Activated CD4-positive, CD25-positive, alpha-beta regulatory T cell treated with anti-CD3 and anti-CD28 coated beads, Interleukin-2, amount 50 U/mL, for 24 hours (primary cell): ENCODE data around the gene COL9A3.

ENCODE experiments used
- ATAC-seq, 2 donors: fragments of 150-1000 bp; cut with Tn5 transposase; one replicate each; pipeline ENCODE4 v1.10.0; 2021; ENCODE audit warnings: mild to moderate bottlenecking in 1 of 2, moderate library complexity in 1 of 2

The COL9A3 gene

DNA sequence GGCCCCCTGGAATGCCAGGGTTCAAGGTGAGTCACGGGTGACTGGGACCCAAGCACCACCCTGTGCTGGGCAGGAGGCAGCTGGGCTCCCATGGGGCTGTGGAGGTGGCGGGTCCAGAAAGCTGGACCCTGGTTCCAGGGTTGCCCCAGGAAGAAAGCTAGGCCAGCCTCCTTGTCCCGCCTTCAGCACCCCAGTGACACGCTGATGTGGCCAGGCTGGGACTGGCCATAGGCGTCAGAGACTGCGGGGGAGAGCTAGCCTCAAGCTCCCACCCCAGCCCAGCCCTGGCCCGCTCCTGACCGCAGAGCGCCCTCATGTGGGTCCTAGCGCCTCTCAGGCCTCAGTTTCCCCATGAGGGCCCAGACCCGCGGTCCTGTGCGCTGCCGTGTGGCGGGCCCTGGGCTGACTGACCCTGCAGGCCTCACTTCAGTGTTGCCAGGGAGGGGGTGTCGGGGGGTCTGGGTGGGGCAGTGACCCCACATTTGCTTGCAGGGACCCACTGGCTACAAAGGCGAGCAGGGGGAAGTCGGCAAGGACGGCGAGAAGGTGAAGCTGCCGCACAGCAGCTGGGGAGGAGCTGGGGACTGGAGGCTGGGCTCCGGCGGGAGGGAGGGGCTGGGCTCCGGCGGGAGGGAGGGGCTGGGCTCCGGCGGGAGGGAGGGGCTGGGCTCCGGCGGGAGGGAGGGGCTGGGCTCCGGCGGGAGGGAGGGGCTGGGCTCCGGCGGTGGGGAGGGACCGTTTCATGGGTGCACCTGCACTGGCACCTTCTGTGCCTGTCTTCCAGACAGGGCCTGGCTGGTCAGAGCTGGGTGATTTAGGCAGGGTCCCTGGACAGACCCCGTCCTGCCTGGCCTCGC, 7.9 kb downstream of the COL9A3 start:
- ATAC-seq, result peak; percentile 30 to 55

- no peak for ATAC-seq
These were observed 8.6 kb downstream of the COL9A3 start for GRCh38 chr20:62825333-62825985.

DNA sequence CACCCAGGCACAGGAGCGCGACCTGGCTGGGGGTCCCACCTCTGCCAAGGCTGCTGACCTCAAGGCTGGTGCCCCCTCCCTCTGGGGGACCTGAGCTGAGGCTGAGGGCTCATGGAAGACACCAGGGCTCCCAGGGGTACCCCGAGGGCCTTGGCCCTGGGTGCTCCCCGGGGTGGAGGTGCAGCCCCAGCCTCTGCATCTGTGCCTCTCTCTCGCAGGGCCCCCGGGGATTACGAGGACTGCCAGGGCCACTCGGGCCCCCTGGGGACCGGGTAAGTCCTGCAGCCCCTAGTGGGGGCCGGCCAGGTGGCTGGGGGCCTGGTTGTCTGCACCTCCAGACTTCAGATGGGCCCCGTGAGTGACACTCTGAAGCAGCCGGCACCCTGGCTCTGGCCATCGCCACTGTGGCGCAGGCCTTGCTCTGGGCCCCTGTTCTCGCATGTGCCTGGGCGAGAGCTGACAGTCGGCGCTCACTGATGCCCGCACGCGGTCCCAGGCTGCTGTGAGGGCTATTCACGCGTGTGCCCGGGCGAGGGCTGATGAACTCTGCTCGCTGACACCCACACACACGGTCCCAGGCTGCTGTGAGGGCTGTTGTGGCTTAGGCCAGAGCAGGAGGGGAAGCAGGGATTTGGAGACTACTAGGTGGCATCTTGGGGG, 9.3 kb downstream of the COL9A3 start:
- no peak for ATAC-seq

- no peak for ATAC-seq
These were observed 9.9 kb downstream of the COL9A3 start for GRCh38 chr20:62826646-62827310.

DNA sequence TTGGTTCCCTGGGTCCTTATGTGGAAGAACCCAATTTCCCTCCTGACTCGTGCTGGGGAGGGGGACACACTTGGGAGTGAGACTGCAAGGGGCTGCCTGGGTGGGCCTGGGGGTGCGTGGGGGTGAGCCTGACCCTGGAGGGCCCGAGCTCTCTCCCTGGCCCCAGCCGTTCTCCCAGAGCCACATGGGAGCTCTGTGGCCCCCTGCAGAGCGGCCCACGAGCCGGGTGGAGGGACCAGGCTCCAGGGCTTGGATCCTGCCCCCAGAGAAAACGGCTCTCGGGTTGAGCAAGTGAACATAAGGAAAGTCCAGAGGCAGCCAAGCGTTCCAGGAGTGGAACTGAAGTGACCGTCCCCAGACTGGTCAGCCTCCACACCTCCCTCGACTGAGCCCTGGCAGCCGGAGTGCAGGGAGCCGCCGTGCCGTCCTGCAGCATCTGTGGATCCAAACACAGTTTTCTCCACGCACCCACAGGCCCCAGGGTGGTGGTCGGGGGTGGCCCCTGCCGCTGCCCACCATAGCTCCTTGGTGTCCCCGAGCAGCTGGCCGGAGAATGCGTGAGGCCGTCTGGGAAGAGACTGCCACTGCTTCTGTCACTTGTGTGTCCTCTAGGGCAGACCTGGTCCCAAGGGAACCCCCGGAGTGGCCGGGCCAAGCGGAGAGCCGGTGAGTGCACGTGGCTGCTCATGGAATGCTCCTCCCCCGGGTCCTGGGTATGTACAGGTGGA, 10.6 kb downstream of the COL9A3 start:
- ATAC-seq, result no peak

- no peak for ATAC-seq
These were observed 11.2 kb downstream of the COL9A3 start for GRCh38 chr20:62828051-62828450.

DNA sequence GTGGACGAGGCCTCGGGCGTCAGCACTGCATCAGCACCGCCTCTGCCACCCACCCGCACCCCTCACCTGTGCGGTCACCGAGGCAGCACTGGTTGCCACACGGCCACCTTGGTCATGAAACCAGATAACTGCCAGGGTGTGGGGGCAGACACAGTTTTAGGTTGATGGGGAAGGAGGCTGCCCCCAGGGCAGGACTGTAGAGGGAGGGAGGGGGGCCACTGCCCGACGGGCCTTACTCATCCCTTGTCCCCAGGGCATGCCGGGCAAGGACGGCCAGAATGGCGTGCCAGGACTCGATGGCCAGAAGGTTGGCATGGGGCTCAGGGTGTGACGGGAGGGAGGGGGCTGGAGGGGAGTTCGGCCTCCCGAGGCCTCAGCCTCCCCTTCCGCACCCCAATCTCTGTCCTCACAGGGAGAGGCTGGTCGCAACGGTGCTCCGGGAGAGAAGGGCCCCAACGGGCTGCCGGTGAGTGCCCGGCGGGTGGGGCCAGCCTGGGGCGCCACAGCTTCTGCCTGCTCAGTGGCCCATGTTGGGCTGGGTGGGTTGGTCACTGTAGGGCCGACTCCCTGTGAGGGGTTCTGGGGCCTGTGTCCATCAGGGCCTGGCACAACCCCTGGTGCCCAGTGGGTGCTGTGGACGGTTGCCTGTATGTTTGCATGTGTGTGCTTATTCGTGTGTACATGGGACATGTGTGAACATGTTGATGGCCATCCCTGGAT, 11.8 kb downstream of the COL9A3 start:
- ATAC-seq, result no peak

DNA sequence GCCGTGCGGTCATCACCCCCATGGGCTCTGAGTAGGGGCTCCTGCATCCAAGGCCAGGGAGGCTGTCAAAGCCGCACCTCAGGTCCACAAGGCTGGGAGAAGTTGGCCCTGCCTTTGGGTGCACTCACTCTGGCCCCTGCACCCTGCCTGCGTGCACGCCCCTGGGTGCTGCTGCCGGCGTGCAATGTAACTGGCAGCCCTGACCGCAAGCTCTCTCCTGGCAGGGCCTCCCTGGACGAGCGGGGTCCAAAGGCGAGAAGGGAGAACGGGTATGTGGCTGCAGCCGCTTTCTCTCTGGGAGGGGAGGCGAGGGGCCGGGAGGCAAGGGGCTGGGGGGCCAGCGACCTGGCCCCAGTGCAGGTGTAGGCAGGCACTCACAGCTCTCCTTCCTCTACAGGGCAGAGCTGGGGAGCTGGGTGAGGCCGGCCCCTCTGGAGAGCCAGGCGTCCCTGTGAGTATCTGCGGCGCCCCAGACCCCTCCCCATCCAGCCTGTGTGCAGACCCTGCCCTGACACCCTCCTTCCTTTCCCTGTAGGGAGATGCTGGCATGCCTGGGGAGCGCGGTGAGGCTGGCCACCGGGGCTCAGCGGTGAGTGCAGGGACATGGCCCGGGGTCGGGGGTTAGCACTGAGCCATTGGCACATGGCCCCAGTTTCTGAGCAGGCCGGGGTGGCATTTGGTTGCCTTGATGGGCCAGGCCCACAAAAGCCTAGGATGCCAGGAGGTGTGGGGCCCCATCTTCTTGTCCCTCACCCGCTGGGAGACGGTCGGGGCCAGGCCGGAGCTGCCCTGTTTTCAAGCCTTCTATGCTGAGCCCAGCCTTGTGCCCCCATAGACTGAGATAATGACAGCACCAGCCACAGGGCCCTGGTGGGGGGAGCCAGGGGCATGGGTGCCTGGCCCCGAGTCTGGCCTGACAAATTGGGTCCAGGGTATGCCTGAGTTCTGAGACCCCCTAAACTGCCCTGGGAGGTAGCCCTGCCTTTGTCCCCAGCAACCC, 12.7 kb downstream of the COL9A3 start:
- no peak for ATAC-seq

DNA sequence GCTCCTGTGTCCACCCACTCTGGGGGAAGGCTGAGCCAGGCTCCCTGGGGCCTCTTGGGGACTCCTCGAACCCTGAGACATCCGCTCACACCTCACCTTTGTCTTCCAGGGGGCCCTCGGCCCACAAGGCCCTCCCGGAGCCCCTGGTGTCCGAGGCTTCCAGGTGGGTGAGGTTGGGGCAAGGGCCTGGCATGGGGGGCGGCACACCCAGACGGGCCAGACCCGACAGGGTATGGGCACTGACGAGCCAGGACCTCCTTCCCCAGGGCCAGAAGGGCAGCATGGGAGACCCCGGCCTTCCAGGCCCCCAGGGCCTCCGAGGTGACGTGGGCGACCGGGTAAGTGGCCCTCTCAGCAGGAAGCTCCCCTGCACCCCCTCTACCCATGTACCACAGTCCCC, 13.4 kb downstream of the COL9A3 start:
- ATAC-seq, result no peak

DNA sequence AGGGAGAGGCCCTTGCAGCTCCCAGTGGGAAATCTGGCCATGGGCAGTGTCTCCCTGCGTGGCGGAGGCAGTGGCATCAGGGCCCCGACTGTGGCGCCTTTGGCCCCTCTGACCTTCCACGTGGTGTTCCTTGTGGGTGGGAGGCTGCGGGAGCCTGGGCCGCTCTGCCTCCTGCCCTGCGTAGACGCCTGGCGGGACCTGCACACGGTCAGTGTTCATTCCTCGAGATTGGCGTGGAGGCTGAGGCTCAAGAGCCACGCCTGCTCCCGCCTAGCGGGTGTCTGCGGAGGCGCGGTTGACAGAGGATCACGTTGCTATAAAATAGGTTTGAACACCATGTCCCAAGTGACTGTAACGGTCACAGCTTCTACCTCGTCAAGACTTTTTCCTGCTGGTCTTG, 14.0 kb downstream of the COL9A3 start:
- no peak for ATAC-seq

DNA sequence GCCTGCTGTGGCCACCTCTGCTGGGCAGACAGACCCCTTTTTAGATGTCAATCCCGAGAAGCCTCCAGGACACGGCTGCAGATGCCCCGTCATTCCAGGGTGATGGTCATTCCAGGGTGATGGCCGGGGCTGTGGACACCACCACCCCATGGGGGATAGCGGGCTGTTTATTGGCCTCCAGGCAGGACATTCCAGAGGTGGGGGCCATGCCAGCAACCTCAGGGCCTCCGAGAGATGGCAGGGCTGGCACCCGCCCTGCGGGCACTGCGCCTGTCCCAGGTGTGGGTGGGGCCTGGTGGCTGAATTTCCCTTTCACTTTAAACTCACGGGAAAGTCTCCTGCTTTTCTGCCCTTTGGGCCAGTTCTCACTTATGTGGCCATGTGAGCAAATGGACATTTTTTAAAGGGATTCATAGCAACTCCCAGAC, 14.5 kb downstream of the COL9A3 start:
- no peak for ATAC-seq

DNA sequence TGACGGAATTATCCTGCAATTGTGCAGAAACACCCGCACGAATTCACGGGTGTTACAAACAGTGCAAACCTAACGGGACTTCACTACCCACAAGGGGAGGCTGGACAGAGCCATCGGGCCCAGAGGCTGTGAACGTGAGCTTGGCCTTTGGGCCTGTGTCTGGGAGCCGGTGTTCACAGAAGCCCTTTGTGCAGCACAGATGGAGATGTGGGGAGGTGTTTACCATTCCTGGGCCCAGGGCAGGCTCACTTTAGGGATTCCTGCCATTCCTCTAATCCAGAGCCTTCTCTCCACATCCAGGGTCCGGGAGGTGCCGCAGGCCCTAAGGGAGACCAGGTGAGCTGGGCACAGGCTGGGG, 15.0 kb downstream of the COL9A3 start:
- ATAC-seq, result no peak

DNA sequence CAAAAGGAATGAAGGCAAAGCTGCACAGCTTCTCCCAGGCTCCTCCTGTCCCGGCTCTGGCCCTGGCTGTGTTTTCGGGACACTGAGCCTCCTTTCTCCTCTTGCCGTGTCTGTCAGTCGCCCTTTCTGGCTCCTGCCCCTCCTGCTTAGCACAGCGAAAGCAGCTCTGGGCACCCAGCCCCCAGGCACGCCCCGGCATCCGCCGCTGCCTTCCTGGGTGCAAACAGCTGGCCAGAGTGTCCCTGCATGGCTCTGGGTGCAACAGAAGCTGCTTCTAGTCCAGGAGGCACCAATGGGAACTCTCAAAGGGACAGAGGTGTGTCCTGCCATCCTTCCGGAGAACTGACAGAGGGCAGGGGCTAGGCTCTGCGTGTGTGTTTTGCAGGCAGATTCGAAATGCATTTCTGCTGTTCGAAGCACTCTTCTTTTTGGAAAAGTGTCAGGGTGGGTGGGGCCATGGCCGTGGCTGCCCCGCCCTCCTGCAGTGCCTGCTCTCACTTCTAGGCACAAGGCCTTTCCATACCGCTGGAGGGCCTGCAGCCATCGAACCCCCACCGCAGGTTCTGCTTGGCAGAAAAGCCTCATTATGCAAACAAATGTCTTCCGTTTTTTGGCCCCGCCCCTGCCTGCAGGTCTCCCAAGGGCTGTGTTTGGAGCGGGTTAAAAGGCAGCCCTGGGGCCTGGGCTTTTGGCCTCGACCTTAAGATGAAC, 15.5 kb downstream of the COL9A3 start:
- peak; percentile 33 to 62 for ATAC-seq

GRCh38 chr20:62832951-62833391, 16.1 kb downstream of the COL9A3 start:
- ATAC-seq, result no peak

GRCh38 chr20:62834967-62835730, 18.3 kb downstream of the COL9A3 start:
- ATAC-seq, result no peak

DNA sequence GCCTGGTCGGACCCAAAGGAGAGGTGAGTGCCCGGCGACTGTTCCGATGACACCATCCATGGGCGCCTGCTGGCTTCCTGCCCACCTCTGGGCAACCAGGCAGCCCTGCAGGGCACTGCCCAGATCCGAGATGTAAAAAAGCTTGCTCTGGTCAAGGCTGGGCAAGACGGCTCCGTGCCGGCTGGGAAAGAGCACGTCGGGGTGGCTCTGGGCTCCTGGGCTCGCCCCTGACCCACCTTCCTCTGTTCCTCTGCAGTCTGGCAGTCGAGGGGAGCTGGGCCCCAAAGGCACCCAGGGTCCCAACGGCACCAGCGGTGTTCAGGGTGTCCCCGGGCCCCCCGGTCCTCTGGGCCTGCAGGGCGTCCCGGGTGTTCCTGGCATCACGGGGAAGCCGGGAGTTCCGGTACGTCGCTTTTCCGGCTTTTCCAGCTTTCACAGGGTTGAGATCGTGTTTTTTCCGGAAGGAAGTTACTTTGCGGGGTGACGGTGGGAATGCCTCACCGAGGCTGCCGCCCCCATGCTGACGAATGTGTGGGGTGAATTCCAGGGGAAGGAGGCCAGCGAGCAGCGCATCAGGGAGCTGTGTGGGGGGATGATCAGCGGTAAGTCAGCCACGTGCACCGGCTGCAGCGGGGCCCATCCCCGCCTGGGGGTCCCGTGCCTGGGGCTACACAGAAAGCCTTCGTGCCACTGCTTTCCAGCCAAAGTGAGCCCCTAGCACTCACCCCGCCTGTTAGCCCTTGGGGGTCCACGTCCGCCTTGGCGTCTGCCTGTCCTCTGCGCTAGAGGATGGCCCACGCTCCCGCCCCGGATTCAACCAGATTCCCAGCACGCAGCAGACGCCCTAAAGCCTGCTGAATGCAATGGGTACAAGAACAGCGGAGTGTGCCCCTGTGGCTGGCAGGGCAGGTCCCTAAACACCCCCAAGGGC, 19.3 kb downstream of the COL9A3 start:
- no peak for ATAC-seq

GRCh38 chr20:62836967-62837490, 20.2 kb downstream of the COL9A3 start:
- no peak for ATAC-seq

DNA sequence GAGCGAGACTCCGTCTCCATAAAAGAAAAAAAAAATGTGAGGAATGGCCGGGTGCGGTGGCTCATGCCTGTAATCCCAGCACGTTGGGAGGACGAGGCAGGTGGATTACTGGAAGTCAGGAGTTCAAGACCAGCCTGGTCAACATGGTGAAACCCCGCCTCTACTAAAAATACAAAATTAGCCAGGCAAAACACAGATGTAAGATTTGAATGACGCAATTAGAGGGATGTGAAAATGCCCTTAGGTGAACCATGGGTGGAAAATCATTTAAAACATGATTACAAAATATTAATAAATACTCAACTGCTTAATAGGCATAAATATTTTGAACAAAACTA, 20.9 kb downstream of the COL9A3 start:
- no peak for ATAC-seq
